HG03280 (cell line): ENCODE measurements around the gene PRKCE.

Experiments
- ATAC-seq: cut with Tn5 transposase; IDR thresholded peaks from one replicate; pipeline ENCODE4 v1.9.1; 2021; ENCODE audit warnings: mild to moderate bottlenecking, moderate library complexity; ENCODE audit not compliant: unreplicated experiment

Gene PRKCE

GRCh38 chr2:46026431-46026830 is 375.0 kb downstream of the PRKCE start:
- ATAC-seq: no peak

- no peak for ATAC-seq
Observed at GRCh38 chr2:46029332-46029811, 377.9 kb downstream of the PRKCE start.

GRCh38 chr2:46030330-46030729 is 378.9 kb downstream of the PRKCE start:
- no peak for ATAC-seq

GRCh38 chr2:46032161-46032813 is 380.8 kb downstream of the PRKCE start:
- no peak for ATAC-seq

GRCh38 chr2:46032996-46033395 is 381.5 kb downstream of the PRKCE start:
- no peak for ATAC-seq

GRCh38 chr2:46034535-46034934 is 383.1 kb downstream of the PRKCE start:
- no peak for ATAC-seq

GRCh38 chr2:46036929-46037328 is 385.5 kb downstream of the PRKCE start:
- ATAC-seq: no peak

- no peak for ATAC-seq
Observed at GRCh38 chr2:46039543-46040303, 388.2 kb downstream of the PRKCE start.

GRCh38 chr2:46040563-46041155 is 389.2 kb downstream of the PRKCE start:
- no peak for ATAC-seq

GRCh38 chr2:46041434-46041833 is 390.0 kb downstream of the PRKCE start:
- ATAC-seq: no peak

- ATAC-seq: no peak
Observed at GRCh38 chr2:46042207-46042637, 390.7 kb downstream of the PRKCE start.

GRCh38 chr2:46042711-46043110 is 391.2 kb downstream of the PRKCE start:
- no peak for ATAC-seq

- no peak for ATAC-seq
Observed at GRCh38 chr2:46045888-46046287, 394.4 kb downstream of the PRKCE start.

GRCh38 chr2:46047290-46047689 is 395.8 kb downstream of the PRKCE start:
- ATAC-seq: no peak

GRCh38 chr2:46048693-46049092 is 397.2 kb downstream of the PRKCE start:
- no peak for ATAC-seq

- no peak for ATAC-seq
Observed at GRCh38 chr2:46050027-46050426, 398.6 kb downstream of the PRKCE start.

GRCh38 chr2:46050489-46050888 is 399.0 kb downstream of the PRKCE start:
- no peak for ATAC-seq

- ATAC-seq: no peak
Observed at GRCh38 chr2:46051085-46051484, 399.6 kb downstream of the PRKCE start.

GRCh38 chr2:46053564-46053963 is 402.1 kb downstream of the PRKCE start:
- ATAC-seq: no peak

GRCh38 chr2:46056541-46056940 is 405.1 kb downstream of the PRKCE start:
- ATAC-seq: no peak

- no peak for ATAC-seq
Observed at GRCh38 chr2:46058140-46058539, 406.7 kb downstream of the PRKCE start.
